Psoas muscle (tissue), 8 donors: ENCODE results near the gene CCL25. TPM values are rescaled to one million over a fixed set of nuclear protein-coding genes. Genes with fewer than 3 reads are reported as not detected.
A peak's percentile ranks its signal among the peaks of the same experiment; 100 is the strongest.
"Not testable (repeated sequence)": the region's sequence is repeated elsewhere in the genome, so short reads cannot be mapped to it uniquely, and the experiment has no call there.

Experiments used
- ATAC-seq, 4 donors: fragments of 200-7000 bp; cut with Tn5 transposase; one replicate each; pipeline ENCODE4 v1.9.1; 2020; ENCODE audit warnings: moderate library complexity in 3 of 4, mild to moderate bottlenecking in 2 of 4
- DNase-seq, 2 donors: peaks; one replicate each; pipeline ENCODE4 v3.0.0-alpha.2; 2020
- H3K27ac ChIP-seq: fragments of 200-600 bp; one replicate; pipeline ENCODE4 v1.8.0; 2022
- H3K27me3 ChIP-seq, 3 donors: fragments of 200-600 bp in 1 of 3; one replicate each; pipeline versions ENCODE4 v1.6.1 to v1.8.0; 2013 to 2022; ENCODE audit warnings: low read length in 2 of 3, mild to moderate bottlenecking in 2 of 3, moderate library complexity in 1 of 3; ENCODE audit not compliant: insufficient read depth in 3 of 3
- H3K36me3 ChIP-seq, 2 donors: fragments of 200-600 bp in 1 of 2; one replicate each; pipeline versions ENCODE4 v1.6.1 to v1.8.0; 2013 to 2022; ENCODE audit warnings: low read depth in 1 of 2, mild to moderate bottlenecking in 1 of 2, moderate library complexity in 1 of 2; ENCODE audit not compliant: insufficient read depth in 1 of 2
- H3K4me1 ChIP-seq: fragments of 200-600 bp; one replicate; pipeline ENCODE4 v1.8.0; 2022
- H3K4me3 ChIP-seq: fragments of 200-600 bp; one replicate; pipeline ENCODE4 v1.8.0; 2022; ENCODE audit warnings: mild to moderate bottlenecking
- H3K9me3 ChIP-seq: fragments of 200-600 bp; one replicate; pipeline ENCODE4 v1.8.0; 2022
- CTCF ChIP-seq: fragments of 200-600 bp; IDR thresholded peaks from one replicate; pipeline ENCODE4 v1.8.0; 2022; ENCODE audit warnings: antibody characterized with exemption
- WGBS, 3 donors: extraction: QIAGEN DNeasy Blood & Tissue Kit; methylation state at CpG; one replicate each; pipeline versions ENCODE4 v1.1.6 to v1.1.7; 2013; 5-methylcytosine and 5-hydroxymethylcytosine counted together
- intact Hi-C, 2 donors: fragments of 100-400 bp; cut with DNase I; formaldehyde crosslinking; loops; one replicate each; pipeline versions ENCODE4 v1.11.0 to v1.14.2; 2022
- polyA plus RNA-seq, 3 donors: library from polyadenylated mRNA; stranded (reverse); fragments of 200-250 nt; gene quantifications; one replicate each; pipeline ENCODE4 v1.2.3, GENCODE V29; 2013
- total RNA-seq, 4 donors: library from RNA; stranded (reverse); fragmentation: NEBNext Ultra II Directional in 2 of 4; extraction: Animal tissue kit (Norgen Biotek cat#: 25700) in 2 of 4; gene quantifications; one replicate each; pipeline versions ENCODE4 v1.2.1 to v1.2.4, GENCODE V29; 2021 to 2023
- donor health status: healthy with polysubstance abuse.
- donor health status: DM: no; HTN: no; CAD: no; lungs with moderate emphysema.
- donor health status: Bipolar disorder and iron deficiency.
- donor health status: healthy.
- donor health status: DM: yes; HTN: yes; CAD: no.
- donor health status: DM: no; HTN: no; CAD: no.
- donor health status: DM: no; HTN: no; CAD: no.
- donor health status: DM: yes; HTN: yes; CAD: no.

Gene CCL25
- total and polyA plus RNA-seq, 7 donors = 0.22 TPM; not detected in 6

DNA sequence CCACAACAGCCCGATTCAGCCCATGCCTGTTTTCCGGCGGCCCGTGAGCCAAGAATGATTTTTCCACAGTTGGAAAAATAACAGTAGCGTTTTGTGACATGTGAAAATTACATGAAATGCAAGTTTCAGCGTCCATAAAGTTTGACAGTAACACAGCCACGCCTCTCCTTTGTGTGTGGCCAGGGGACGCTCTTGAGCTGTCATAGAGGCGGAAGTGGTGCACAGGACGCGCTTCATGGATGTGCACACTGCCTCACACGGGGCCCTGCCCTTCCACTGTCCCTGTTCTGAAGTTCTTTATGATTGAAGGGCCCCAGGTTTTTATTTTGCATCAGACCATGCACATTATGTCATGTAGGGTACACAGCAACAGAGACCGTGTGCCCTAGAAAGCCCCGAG lies 34.8 kb upstream of the CCL25 start:
- Histone ChIP-seq H3K27ac (no peak overlapping the region), H3K36me3 (no peaks in the 10 kb centered on the region), H3K9me3 (no peaks in the 10 kb centered on the region), H3K4me3 (no peak overlapping the region), H3K27me3 (no peaks in the 10 kb centered on the region), H3K4me1 (no peaks in the 10 kb centered on the region)
- TF ChIP-seq CTCF = peak; percentile 4
- DNase-seq = no peak
- 67 to 68% (median 67%) methylated on average over 14 of the region's 14 CpGs for whole genome bisulfite sequencing, 3 donors
- intact Hi-C loops = no loop called here
- ATAC-seq = no peak

DNA sequence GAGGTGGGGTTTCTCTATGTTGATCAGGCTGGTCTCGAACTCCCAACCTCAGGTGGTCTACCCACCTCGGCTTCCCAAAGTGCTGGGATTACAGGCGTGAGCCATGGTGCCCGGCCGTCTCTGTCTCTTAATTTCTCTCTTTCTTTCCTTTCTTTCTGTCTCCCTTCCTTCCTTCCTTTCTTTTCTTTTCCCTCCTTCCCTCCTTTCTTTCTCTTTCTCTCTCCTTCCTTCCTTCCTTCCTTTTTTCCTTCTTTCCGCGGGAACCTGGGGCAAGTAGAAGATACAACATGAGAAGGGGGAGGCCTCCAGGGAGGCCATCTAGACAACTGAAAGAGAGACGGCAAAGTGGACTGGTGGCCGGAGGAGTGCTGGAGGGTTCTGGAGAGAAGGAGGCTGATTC lies 31.9 kb upstream of the CCL25 start:
- no peak for DNase-seq
- no peak for ATAC-seq
- 73 to 77% (median 77%) methylated on average over 8 to 9 of the region's 9 CpGs for WGBS, 3 donors
- intact Hi-C loops = no loop called here
- no peak for TF ChIP-seq CTCF
- H3K27ac ChIP-seq = no peak overlapping the region
- no peak overlapping the region for H3K4me3 ChIP-seq
- H3K9me3 ChIP-seq = no peaks in the 10 kb centered on the region
- no peaks in the 10 kb centered on the region for H3K4me1 ChIP-seq
- H3K36me3 ChIP-seq = no peaks in the 10 kb centered on the region
- H3K27me3 ChIP-seq = no peaks in the 10 kb centered on the region

DNA sequence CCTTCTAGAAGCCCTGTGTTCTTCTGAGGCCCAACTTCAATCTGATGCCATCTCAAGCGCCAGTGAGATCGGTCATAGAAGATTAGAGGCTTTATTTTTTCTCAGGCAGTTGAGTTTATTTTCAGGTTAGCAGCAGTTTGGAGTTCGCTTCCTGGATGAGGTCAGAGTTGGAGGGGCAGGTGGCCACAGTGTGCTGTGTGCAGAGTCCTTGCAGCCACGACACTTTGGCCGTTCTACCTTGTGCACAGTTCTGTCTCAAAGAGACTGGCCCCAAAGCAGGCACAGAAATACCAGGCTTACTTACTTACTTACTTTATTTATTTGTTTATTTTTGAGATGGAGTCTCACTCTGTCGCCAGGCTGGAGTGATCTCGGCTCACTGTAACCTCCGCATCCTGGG lies 31.2 kb upstream of the CCL25 start:
- TF ChIP-seq CTCF = no peak
- Histone ChIP-seq H3K27me3 (no peaks in the 10 kb centered on the region), H3K9me3 (no peaks in the 10 kb centered on the region), H3K36me3 (no peaks in the 10 kb centered on the region), H3K27ac (no peak overlapping the region), H3K4me3 (no peak overlapping the region), H3K4me1 (no peaks in the 10 kb centered on the region)
- ATAC-seq (no peak), DNase-seq (no peak)
- WGBS, 3 donors = 67 to 77% (median 75%) methylated on average over 8 of the region's 8 CpGs
- intact Hi-C loops = no loop called here

DNA sequence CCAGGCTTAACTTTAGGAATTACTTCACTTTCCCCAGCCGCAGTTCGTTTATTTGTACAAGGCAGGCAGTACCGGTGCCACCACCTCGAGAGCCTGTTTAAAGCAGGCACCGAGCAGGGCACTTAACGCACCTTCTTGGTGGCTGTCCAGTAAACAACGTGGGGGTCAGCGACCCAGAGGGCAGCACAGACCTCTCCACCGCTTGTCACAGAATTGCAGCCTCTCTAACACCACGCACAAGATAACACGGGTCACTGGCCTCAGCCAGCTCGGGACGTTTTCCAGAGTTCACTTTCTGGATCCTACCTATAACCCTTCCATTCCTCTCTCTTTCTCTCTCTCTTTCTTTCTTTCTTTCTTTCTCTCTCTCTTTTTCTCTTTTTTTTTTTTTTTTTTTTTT lies 30.3 kb upstream of the CCL25 start:
- WGBS, 3 donors = 85 to 88% (median 87%) methylated on average over 13 of the region's 13 CpGs
- no peak overlapping the region for H3K27ac ChIP-seq
- intact Hi-C loops = no loop called here
- no peaks in the 10 kb centered on the region for H3K4me1 ChIP-seq
- ATAC-seq (no peak), DNase-seq (no peak)
- H3K4me3 ChIP-seq = no peak overlapping the region
- H3K36me3 ChIP-seq = no peaks in the 10 kb centered on the region
- no peaks in the 10 kb centered on the region for H3K27me3 ChIP-seq
- no peak for TF ChIP-seq CTCF
- H3K9me3 ChIP-seq = no peaks in the 10 kb centered on the region

DNA sequence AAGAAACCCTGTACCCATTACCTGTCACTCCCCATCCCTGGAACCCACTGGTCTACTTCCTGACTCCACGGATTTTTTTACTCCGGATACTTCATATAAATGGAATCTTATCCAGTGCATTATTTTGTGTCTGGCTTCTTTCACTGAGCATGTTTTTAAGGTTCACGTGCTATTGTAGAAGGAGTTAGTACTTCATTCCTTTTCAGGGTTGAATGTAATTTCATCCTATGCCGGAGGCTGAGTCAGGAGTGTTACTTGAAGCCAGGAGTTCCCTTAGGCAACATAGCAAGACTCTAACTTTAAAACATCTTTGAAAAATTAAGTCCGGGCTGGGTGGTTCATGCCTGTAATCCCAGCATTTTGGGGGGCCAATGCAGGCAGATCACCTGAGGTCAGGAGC lies 29.2 kb upstream of the CCL25 start:
- no peaks in the 10 kb centered on the region for H3K36me3 ChIP-seq
- no peak overlapping the region for H3K27ac ChIP-seq
- H3K4me1 ChIP-seq = no peaks in the 10 kb centered on the region
- 71 to 78% (median 72%) methylated on average over 5 of the region's 5 CpGs for WGBS, 3 donors
- no peak overlapping the region for H3K4me3 ChIP-seq
- no peak for ATAC-seq
- H3K27me3 ChIP-seq = no peaks in the 10 kb centered on the region
- intact Hi-C loops = no loop called here
- no peak for DNase-seq
- no peak for TF ChIP-seq CTCF
- H3K9me3 ChIP-seq = no peaks in the 10 kb centered on the region

DNA sequence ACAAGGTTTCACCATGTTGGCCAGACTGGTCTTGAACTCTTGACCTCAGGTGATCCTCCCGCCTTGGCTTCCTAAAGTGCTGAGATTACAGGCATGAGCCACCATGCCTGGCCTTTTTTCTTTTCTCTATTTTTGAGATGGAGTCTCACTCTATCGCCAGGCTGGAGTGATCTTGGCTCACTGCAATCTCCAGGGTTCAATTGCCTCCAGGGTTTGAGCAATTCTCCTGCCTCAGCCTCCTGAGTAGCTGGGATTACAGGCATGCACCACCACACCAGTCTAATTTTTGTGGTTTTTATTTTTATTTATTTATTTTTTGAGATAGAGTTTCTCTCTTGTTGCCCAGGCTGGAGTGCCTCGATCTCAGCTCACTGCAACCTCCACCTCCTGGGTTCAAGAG lies 28.3 kb upstream of the CCL25 start:
- DNase-seq, ATAC-seq, H3K27ac ChIP-seq, H3K27me3 ChIP-seq, intact Hi-C loops, H3K4me3 ChIP-seq, H3K36me3 ChIP-seq, H3K9me3 ChIP-seq, H3K4me1 ChIP-seq: not testable (repeated sequence)
- 95 to 98% (median 98%) methylated on average over 3 of the region's 3 CpGs for WGBS, 3 donors
